Endothelial cell of umbilical vein (primary cell): ENCODE data around the gene MAP3K15. TPM values are rescaled to one million over a fixed set of nuclear protein-coding genes. Genes with fewer than 3 reads are reported as not detected.

Experiments used
- BruUV-seq: library from RNA; stranded (reverse); fragments of 400-500 nt; replicated peaks from 2 replicates; lab custom pipeline; 2021; lab: Mats Ljungman, UMichigan
- CTCF ChIA-PET: fragments of 300-600, 350-600 bp; sonication (Branson Sonifier 250); formaldehyde crosslinking; loops from one replicate; lab custom pipeline; 2021; ENCODE audit warnings: antibody characterized with exemption, inconsistent platforms; lab: Charles Lee
- POLR2A ChIA-PET: fragments of 300-600, 350-600 bp; sonication (Branson Sonifier 250); formaldehyde crosslinking; loops from one replicate; lab custom pipeline; 2021; ENCODE audit warnings: antibody characterized with exemption, inconsistent platforms; lab: Charles Lee
- DNase-seq: peaks from one replicate; pipeline ENCODE4 v3.0.0-alpha.2; 2011; ENCODE audit warnings: low read depth, low spot score
- FAIRE-seq: peaks from 2 replicates; lab custom pipeline; 2011; peaks lifted over from hg19 to GRCh38; lab: Jason Lieb, UNC
- H2AFZ ChIP-seq: 2 replicates; pipeline ENCODE4 v1.6.0; 2012; ENCODE audit warnings: low read depth, low read length, control low read depth, inconsistent platforms
- H3K27ac ChIP-seq: 2 replicates; pipeline ENCODE4 v1.5.1; 2011; ENCODE audit warnings: low read depth, mild to moderate bottlenecking, control low read depth, low read length, moderate library complexity; ENCODE audit not compliant: insufficient read depth
- H3K27me3 ChIP-seq, 2 experiments: 2 replicates each; pipeline versions ENCODE4 v1.6.0 to v1.6.1; 2011; ENCODE audit warnings: low read length in 2 of 2, mixed read lengths in 1 of 2; ENCODE audit not compliant: control insufficient read depth in 2 of 2, insufficient read depth in 2 of 2
- H3K36me3 ChIP-seq, 2 experiments: 2 replicates in 1 of 2; 3 replicates in 1 of 2; pipeline ENCODE4 v1.5.1; 2011; ENCODE audit warnings: low read length in 2 of 2, mild to moderate bottlenecking in 1 of 2, moderate library complexity in 1 of 2; ENCODE audit not compliant: control insufficient read depth in 2 of 2, insufficient read depth in 2 of 2; ENCODE audit errors: extremely low read depth in 1 of 2
- H3K4me1 ChIP-seq: 3 replicates; pipeline ENCODE4 v1.5.1; 2011; ENCODE audit warnings: mild to moderate bottlenecking, low read length; ENCODE audit not compliant: control insufficient read depth, insufficient read depth; ENCODE audit errors: extremely low read depth
- H3K4me2 ChIP-seq: 2 replicates; pipeline ENCODE4 v1.6.1; 2011; ENCODE audit warnings: low read length, control low read depth, mixed read lengths; ENCODE audit not compliant: insufficient read depth
- H3K4me3 ChIP-seq, 3 experiments: fragments of 200-600 bp in 1 of 3; sonication (generic), shearing (Covaris generic) in 1 of 3; replicated peaks in 1 of 3; 2 replicates each; pipeline ENCODE4 v1.5.1; 2011 to 2016; ENCODE audit warnings: control low read depth in 3 of 3, low read length in 3 of 3, mild to moderate bottlenecking in 2 of 3, inconsistent platforms in 1 of 3, low read depth in 1 of 3, moderate library complexity in 1 of 3; ENCODE audit not compliant: insufficient read depth in 1 of 3
- H3K79me2 ChIP-seq: 2 replicates; pipeline ENCODE4 v1.6.0; 2012; ENCODE audit warnings: low read length, inconsistent platforms; ENCODE audit not compliant: control insufficient read depth, insufficient read depth
- H3K9ac ChIP-seq: replicated peaks from 2 replicates; pipeline ENCODE3; 2011; ENCODE audit warnings: low read length, control low read depth; ENCODE audit not compliant: insufficient read depth; ENCODE audit errors: extremely low read depth
- H3K9me1 ChIP-seq: replicated peaks from 3 replicates; pipeline ENCODE4 v1.6.0; 2011; ENCODE audit warnings: mild to moderate bottlenecking, low read length; ENCODE audit not compliant: control insufficient read depth, insufficient read depth; ENCODE audit errors: extremely low read depth
- H3K9me3 ChIP-seq: replicated peaks from 2 replicates; pipeline ENCODE4 v1.5.1; 2012; ENCODE audit warnings: low read length, inconsistent platforms; ENCODE audit not compliant: control insufficient read depth, insufficient read depth
- H4K20me1 ChIP-seq: replicated peaks from 2 replicates; pipeline ENCODE3; 2011; ENCODE audit warnings: mild to moderate bottlenecking, low read length; ENCODE audit not compliant: control insufficient read depth, insufficient read depth; ENCODE audit errors: extremely low read depth
- EZH2 ChIP-seq: IDR thresholded peaks from 2 replicates; pipeline ENCODE4 v1.6.1; 2012; ENCODE audit warnings: borderline replicate concordance, low read depth, mild to moderate bottlenecking, moderate library complexity, low read length, inconsistent platforms; ENCODE audit not compliant: severe bottlenecking
- GATA2 ChIP-seq: IDR thresholded peaks from 2 replicates; pipeline ENCODE4 v1.7.0; 2011; ENCODE audit warnings: low read depth, mild to moderate bottlenecking, moderate library complexity, mixed read lengths, low read length; ENCODE audit not compliant: insufficient read length, insufficient read depth
- JUN ChIP-seq: IDR thresholded peaks from 2 replicates; pipeline ENCODE4 v1.6.1; 2011; ENCODE audit warnings: borderline replicate concordance, low read depth; ENCODE audit not compliant: insufficient read length, insufficient read depth
- MYC ChIP-seq: IDR thresholded peaks from one replicate; pipeline ENCODE4 v1.6.1; 2011; ENCODE audit warnings: mild to moderate bottlenecking, low read depth, low read length
- POLR2A ChIP-seq: IDR thresholded peaks from 2 replicates; pipeline ENCODE4 v1.6.1; 2012; ENCODE audit warnings: low read depth, mild to moderate bottlenecking, control low read depth, low read length
- dilution Hi-C: fragments of 300-500 bp; cut with MboI; formaldehyde crosslinking; loops from one replicate; pipeline ENCODE4 v1.15.0; 2019; ENCODE audit warnings: low sequenced_read_pairs; ENCODE audit not compliant: extremely low pct_ligation_motif_present
- intact Hi-C: fragments of 100-400 bp; cut with micrococcal nuclease; formaldehyde crosslinking; loops from one replicate; pipeline ENCODE4 v1.10.0; 2022
- polyA plus RNA-seq, 4 experiments: library from polyadenylated mRNA; depleted of rRNA in 3 of 4; stranded (reverse) in 3 of 4; unstranded in 1 of 4; fragments of >200 nt; gene quantifications; 2 replicates each; pipeline versions ENCODE4 v1.2.1 to v1.2.3, GENCODE V29; 2011 to 2012; ENCODE audit warnings: missing spikeins in 1 of 4
- total RNA-seq: library from RNA; stranded (reverse); gene quantifications from 2 replicates; pipeline ENCODE4 v1.2.3, GENCODE V29; 2021
- TF ChIP-seq, protein P1 (sequence below): IDR thresholded peaks from 2 replicates; pipeline ENCODE4 v1.6.1; 2011; ENCODE audit not compliant: insufficient read depth, insufficient read length
- TF ChIP-seq, protein P2 (sequence below), 2 donors: IDR thresholded peaks; 1 replicate in 1 of 2; 2 replicates in 1 of 2; pipeline ENCODE4 v1.5.1; 2011; ENCODE audit warnings: low read length in 2 of 2, mild to moderate bottlenecking in 2 of 2, moderate library complexity in 2 of 2, control low read depth in 1 of 2, inconsistent platforms in 1 of 2, low read depth in 1 of 2; ENCODE audit not compliant: insufficient read depth in 1 of 2; ENCODE audit errors: extremely low read depth in 1 of 2

Gene MAP3K15
- total and polyA plus RNA-seq, 2 donors (not counting 3 experiments of a cell fraction or from before 2014, with no cell fraction given) = 0.01 to 0.09 TPM

DNA sequence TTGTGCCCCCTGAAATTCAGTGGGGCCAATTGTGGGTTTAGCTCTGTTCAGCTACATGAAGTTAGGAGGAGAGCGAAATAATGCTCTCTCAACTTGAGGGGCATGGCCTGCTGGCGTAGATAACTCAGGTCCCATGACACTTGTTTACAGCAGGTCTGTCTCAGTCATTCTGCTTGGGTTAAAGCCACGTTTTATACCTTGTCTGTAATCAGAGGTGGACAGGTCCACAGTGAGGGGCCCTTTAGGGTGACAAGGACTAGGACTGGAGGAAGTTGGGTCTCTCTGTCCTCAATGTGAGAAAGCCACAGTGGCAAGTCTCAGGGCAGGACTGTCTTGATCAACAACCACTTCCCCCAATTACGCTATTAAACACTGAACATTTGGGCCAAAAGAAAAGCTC lies 122.6 kb downstream of the MAP3K15 start:
- Histone ChIP-seq H3K9me1 (no peaks in the 10 kb centered on the region), H3K4me1 (no peaks in the 10 kb centered on the region), H3K9ac (no peak overlapping the region), H3K27me3 (no peaks in the 10 kb centered on the region), H3K79me2 (no peaks in the 10 kb centered on the region), H3K9me3 (no peaks in the 10 kb centered on the region), H3K4me3 (no peak overlapping the region), H3K27ac (no peak overlapping the region), H4K20me1 (no peaks in the 10 kb centered on the region), H3K36me3 (no peaks in the 10 kb centered on the region), H2AFZ (no peak overlapping the region), H3K4me2 (no peak overlapping the region)
- ChIA-PET POLR2A (no interaction called here), CTCF (interaction anchor here (1.5 kb wide), 1 partner anchor 10 kb away, joined by 3 read pairs; no protein-coding TSS in a partner anchor)
- TF ChIP-seq, protein P1, sequence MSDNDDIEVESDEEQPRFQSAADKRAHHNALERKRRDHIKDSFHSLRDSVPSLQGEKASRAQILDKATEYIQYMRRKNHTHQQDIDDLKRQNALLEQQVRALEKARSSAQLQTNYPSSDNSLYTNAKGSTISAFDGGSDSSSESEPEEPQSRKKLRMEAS = no peak
- TF ChIP-seq GATA2 (no peak), EZH2 (no peak), MYC (no peak), JUN (no peak), POLR2A (no peak)
- TF ChIP-seq, protein P2, sequence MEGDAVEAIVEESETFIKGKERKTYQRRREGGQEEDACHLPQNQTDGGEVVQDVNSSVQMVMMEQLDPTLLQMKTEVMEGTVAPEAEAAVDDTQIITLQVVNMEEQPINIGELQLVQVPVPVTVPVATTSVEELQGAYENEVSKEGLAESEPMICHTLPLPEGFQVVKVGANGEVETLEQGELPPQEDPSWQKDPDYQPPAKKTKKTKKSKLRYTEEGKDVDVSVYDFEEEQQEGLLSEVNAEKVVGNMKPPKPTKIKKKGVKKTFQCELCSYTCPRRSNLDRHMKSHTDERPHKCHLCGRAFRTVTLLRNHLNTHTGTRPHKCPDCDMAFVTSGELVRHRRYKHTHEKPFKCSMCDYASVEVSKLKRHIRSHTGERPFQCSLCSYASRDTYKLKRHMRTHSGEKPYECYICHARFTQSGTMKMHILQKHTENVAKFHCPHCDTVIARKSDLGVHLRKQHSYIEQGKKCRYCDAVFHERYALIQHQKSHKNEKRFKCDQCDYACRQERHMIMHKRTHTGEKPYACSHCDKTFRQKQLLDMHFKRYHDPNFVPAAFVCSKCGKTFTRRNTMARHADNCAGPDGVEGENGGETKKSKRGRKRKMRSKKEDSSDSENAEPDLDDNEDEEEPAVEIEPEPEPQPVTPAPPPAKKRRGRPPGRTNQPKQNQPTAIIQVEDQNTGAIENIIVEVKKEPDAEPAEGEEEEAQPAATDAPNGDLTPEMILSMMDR (IDR thresholded peaks at IDR 0.05; ENCODE audit: extremely low read depth in 1 of 2, insufficient read depth in 1 of 2, low read depth in 1 of 2, low read length in 2 of 2) = no peak
- intact Hi-C loops = no loop called here
- dilution Hi-C loops = no loop called here
- FAIRE-seq (no peak), DNase-seq (no peak)
- BruUV-seq = no TSS peak
